Retinal pigment epithelial cell (primary cell): Measurements from ENCODE around the gene CCDC28A.
"Not testable (repeated sequence)": the region's sequence is repeated elsewhere in the genome, so short reads cannot be mapped to it uniquely, and the experiment has no call there.

ENCODE experiments used
- DNase-seq: peaks from one replicate; pipeline ENCODE4 v3.0.0-alpha.2; 2010; ENCODE audit warnings: low read depth
- H3K4me3 ChIP-seq: 2 replicates; pipeline ENCODE4 v1.5.1; 2011; ENCODE audit warnings: mild to moderate bottlenecking, low read length, control low read depth, moderate library complexity
- CTCF ChIP-seq: conservative IDR thresholded peaks from 2 replicates; pipeline ENCODE4 v1.5.1; 2011; ENCODE audit warnings: low read depth, low read length, control low read depth, inconsistent platforms

The CCDC28A gene

GRCh38 chr6:138773177-138774091, at the start of gene CCDC28A:
Gene CCDC28A (plus strand): TSS chr6:138773769. CDS start chr6:138776121, 2,352 bp downstream.
- peak within 1 kb of the TSS; percentile 99 for H3K4me3 ChIP-seq
- DNase-seq, result peak; percentile 81
- TF ChIP-seq CTCF, result no peak

- no peak overlapping the region for H3K4me3 ChIP-seq
- no peak for TF ChIP-seq CTCF
- DNase-seq, result no peak
These were observed 49.6 kb upstream of the CCDC28A start for GRCh38 chr6:138724015-138724414.

- H3K4me3 ChIP-seq, result no peak overlapping the region
- TF ChIP-seq CTCF, result no peak
- DNase-seq, result no peak
These were observed 47.4 kb upstream of the CCDC28A start for GRCh38 chr6:138726066-138726756.

- no peak for TF ChIP-seq CTCF
- no peak overlapping the region for H3K4me3 ChIP-seq
- DNase-seq, result no peak
These were observed 46.8 kb upstream of the CCDC28A start for GRCh38 chr6:138726757-138727097.

GRCh38 chr6:138727182-138727581, 46.4 kb upstream of the CCDC28A start:
- no peak for DNase-seq
- TF ChIP-seq CTCF, result no peak
- no peak overlapping the region for H3K4me3 ChIP-seq

GRCh38 chr6:138728662-138729061, 44.9 kb upstream of the CCDC28A start:
- DNase-seq, result no peak
- TF ChIP-seq CTCF, result no peak
- no peak overlapping the region for H3K4me3 ChIP-seq

- not testable (repeated sequence) for DNase-seq, H3K4me3 ChIP-seq
These were observed 43.5 kb upstream of the CCDC28A start for GRCh38 chr6:138730037-138730436.
